Loucy (cell line): ENCODE measurements around the gene EML1.

Experiments used
- H2AFZ ChIP-seq: fragments of 200-600 bp; sonication (generic); 2 replicates; pipeline ENCODE4 v1.6.0; 2016; ENCODE audit warnings: antibody characterized with exemption, mild to moderate bottlenecking, low read length, moderate library complexity
- H3F3A ChIP-seq: fragments of 200-600 bp; 2 replicates; pipeline ENCODE4 v1.6.0; 2016; ENCODE audit warnings: antibody characterized with exemption, low read depth, mild to moderate bottlenecking
- H3K27me3 ChIP-seq: fragments of 200-600 bp; sonication (generic); 2 replicates; pipeline ENCODE4 v1.6.1; 2014; ENCODE audit warnings: low read length, mild to moderate bottlenecking; ENCODE audit not compliant: insufficient read depth, poor library complexity, severe bottlenecking
- H3K36me3 ChIP-seq: fragments of 200-600 bp; sonication (generic); 2 replicates; pipeline ENCODE4 v1.6.1; 2016; ENCODE audit warnings: low read length; ENCODE audit not compliant: insufficient read depth
- H3K4me1 ChIP-seq: fragments of 200-600 bp; sonication (generic); 2 replicates; pipeline ENCODE4 v1.5.1; 2014; ENCODE audit warnings: low read length, mild to moderate bottlenecking; ENCODE audit not compliant: insufficient read depth, poor library complexity, severe bottlenecking
- H3K4me2 ChIP-seq: fragments of 200-600 bp; sonication (generic); 2 replicates; pipeline ENCODE4 v1.6.0; 2014; ENCODE audit warnings: antibody characterized with exemption, low read length, low read depth, mild to moderate bottlenecking; ENCODE audit not compliant: poor library complexity, severe bottlenecking
- H3K4me3 ChIP-seq: fragments of 200-600 bp; sonication (generic); 2 replicates; pipeline ENCODE4 v1.5.1; 2014; ENCODE audit warnings: low read length, mild to moderate bottlenecking, mixed read lengths; ENCODE audit not compliant: poor library complexity, severe bottlenecking
- H3K79me2 ChIP-seq: fragments of 200-600 bp; sonication (generic); 2 replicates; pipeline ENCODE4 v1.6.1; 2014; ENCODE audit warnings: low read length; ENCODE audit not compliant: insufficient read depth
- H3K9ac ChIP-seq: fragments of 200-600 bp; sonication (generic); 2 replicates; pipeline ENCODE4 v1.6.0; 2014; ENCODE audit warnings: mild to moderate bottlenecking, low read depth, low read length, moderate library complexity; ENCODE audit not compliant: poor library complexity, severe bottlenecking
- H3K9me2 ChIP-seq: fragments of 200-600 bp; sonication (generic); replicated peaks from 2 replicates; pipeline ENCODE4 v1.6.1; 2016; ENCODE audit warnings: low read depth, low read length, mixed read lengths
- H3K9me3 ChIP-seq: fragments of 200-600 bp; sonication (generic); 2 replicates; pipeline ENCODE4 v1.6.1; 2014; ENCODE audit warnings: mild to moderate bottlenecking, antibody characterized with exemption, low read length, low read depth; ENCODE audit not compliant: insufficient read depth
- H4K20me1 ChIP-seq: fragments of 200-600 bp; sonication (generic); 2 replicates; pipeline ENCODE4 v1.6.0; 2014; ENCODE audit warnings: antibody characterized with exemption, low read length, mild to moderate bottlenecking; ENCODE audit not compliant: insufficient read depth, poor library complexity, severe bottlenecking
- CTCF ChIP-seq: fragments of 200-600 bp; sonication (generic); conservative IDR thresholded peaks from 2 replicates; pipeline ENCODE4 v1.5.1; 2014; ENCODE audit warnings: mild to moderate bottlenecking, antibody characterized with exemption, low read length
- EZH2phosphoT487 ChIP-seq: fragments of 200-600 bp; IDR thresholded peaks from 2 replicates; pipeline ENCODE4 v1.6.1; 2018; ENCODE audit warnings: antibody characterized with exemption, mild to moderate bottlenecking, moderate library complexity, borderline replicate concordance

Gene EML1

GRCh38 chr14:99809859-99810558 is 16.8 kb downstream of the EML1 start:
- no peaks in the 10 kb centered on the region for H4K20me1 ChIP-seq
- H3K9me3 ChIP-seq = no peaks in the 10 kb centered on the region
- no peaks in the 10 kb centered on the region for H3K79me2 ChIP-seq
- H3K36me3 ChIP-seq = no peaks in the 10 kb centered on the region
- H2AFZ ChIP-seq = no peak overlapping the region
- no peaks in the 10 kb centered on the region for H3F3A ChIP-seq
- H3K27me3 ChIP-seq = peaks cover 98% of the 10 kb centered on the region
- no peak overlapping the region for H3K9ac ChIP-seq
- H3K4me3 ChIP-seq = no peak overlapping the region
- no peaks in the 10 kb centered on the region for H3K4me1 ChIP-seq
- no peak overlapping the region for H3K4me2 ChIP-seq
- TF ChIP-seq EZH2phosphoT487 (no peak), CTCF (no peak)
- no peaks in the 10 kb centered on the region for H3K9me2 ChIP-seq

GRCh38 chr14:99810559-99810874 is 17.3 kb downstream of the EML1 start:
- H2AFZ ChIP-seq = no peak overlapping the region
- H3K9me3 ChIP-seq = no peaks in the 10 kb centered on the region
- H3K36me3 ChIP-seq = no peaks in the 10 kb centered on the region
- H3K9me2 ChIP-seq = no peaks in the 10 kb centered on the region
- H4K20me1 ChIP-seq = no peaks in the 10 kb centered on the region
- H3F3A ChIP-seq = no peaks in the 10 kb centered on the region
- H3K4me3 ChIP-seq = no peak overlapping the region
- no peaks in the 10 kb centered on the region for H3K79me2 ChIP-seq
- H3K9ac ChIP-seq = no peak overlapping the region
- no peak for TF ChIP-seq EZH2phosphoT487
- TF ChIP-seq CTCF = no peak
- no peaks in the 10 kb centered on the region for H3K4me1 ChIP-seq
- peaks cover 96% of the 10 kb centered on the region for H3K27me3 ChIP-seq
- no peak overlapping the region for H3K4me2 ChIP-seq

- TF ChIP-seq CTCF = no peak
- TF ChIP-seq EZH2phosphoT487 = no peak
- Histone ChIP-seq H3K36me3 (no peaks in the 10 kb centered on the region), H3F3A (no peaks in the 10 kb centered on the region)
Observed at GRCh38 chr14:99812096-99812750, 19.0 kb downstream of the EML1 start.

More at GRCh38 chr14:99812096-99812750, 19.0 kb downstream of the EML1 start:
- Histone ChIP-seq H3K4me3 (no peak overlapping the region), H3K4me1 (no peaks in the 10 kb centered on the region), H3K9me3 (no peaks in the 10 kb centered on the region), H3K4me2 (no peak overlapping the region), H3K9ac (no peak overlapping the region), H2AFZ (no peak overlapping the region), H3K27me3 (peaks cover 96% of the 10 kb centered on the region), H4K20me1 (no peaks in the 10 kb centered on the region), H3K79me2 (no peaks in the 10 kb centered on the region), H3K9me2 (no peaks in the 10 kb centered on the region)
